ENCODE data around the gene GLYR1. TPM values are rescaled to one million over a fixed set of nuclear protein-coding genes. Genes with fewer than 3 reads are reported as not detected.

Gene GLYR1
- total RNA-seq, 4 donors from 2014 or later = 81.8 to 111 (median 98.8) TPM

- WGBS = 85% methylated on average over 3 of the region's 3 CpGs
- peaks cover 0 to 4% (median 0%) of the 10 kb centered on the region in 4 donors for H3K4me1 ChIP-seq
- no peak for TF ChIP-seq EP300 (IDR thresholded peaks at IDR 0.05)
- TF ChIP-seq POLR2AphosphoS5 (IDR thresholded peaks at IDR 0.05) = no peak
- TF ChIP-seq, protein P1, sequence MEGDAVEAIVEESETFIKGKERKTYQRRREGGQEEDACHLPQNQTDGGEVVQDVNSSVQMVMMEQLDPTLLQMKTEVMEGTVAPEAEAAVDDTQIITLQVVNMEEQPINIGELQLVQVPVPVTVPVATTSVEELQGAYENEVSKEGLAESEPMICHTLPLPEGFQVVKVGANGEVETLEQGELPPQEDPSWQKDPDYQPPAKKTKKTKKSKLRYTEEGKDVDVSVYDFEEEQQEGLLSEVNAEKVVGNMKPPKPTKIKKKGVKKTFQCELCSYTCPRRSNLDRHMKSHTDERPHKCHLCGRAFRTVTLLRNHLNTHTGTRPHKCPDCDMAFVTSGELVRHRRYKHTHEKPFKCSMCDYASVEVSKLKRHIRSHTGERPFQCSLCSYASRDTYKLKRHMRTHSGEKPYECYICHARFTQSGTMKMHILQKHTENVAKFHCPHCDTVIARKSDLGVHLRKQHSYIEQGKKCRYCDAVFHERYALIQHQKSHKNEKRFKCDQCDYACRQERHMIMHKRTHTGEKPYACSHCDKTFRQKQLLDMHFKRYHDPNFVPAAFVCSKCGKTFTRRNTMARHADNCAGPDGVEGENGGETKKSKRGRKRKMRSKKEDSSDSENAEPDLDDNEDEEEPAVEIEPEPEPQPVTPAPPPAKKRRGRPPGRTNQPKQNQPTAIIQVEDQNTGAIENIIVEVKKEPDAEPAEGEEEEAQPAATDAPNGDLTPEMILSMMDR (IDR thresholded peaks at IDR 0.05) = no peak
- no peak for TF ChIP-seq POLR2A (IDR thresholded peaks at IDR 0.05; ENCODE audit: low read depth)
- H3K27ac ChIP-seq (replicated peaks in 1 of 4) = no peak overlapping the region
- intact Hi-C loops (cut with DNase I) = no loop called here
- no peak for DNase-seq (ENCODE audit: extremely low spot score)
- no peaks in the 10 kb centered on the region for H3K27me3 ChIP-seq
- peaks cover 82 to 99% (median 98%) of the 10 kb centered on the region in 4 donors for H3K36me3 ChIP-seq
- H3K9me3 ChIP-seq = no peaks in the 10 kb centered on the region
- H3K4me3 ChIP-seq = no peak overlapping the region
Observed at GRCh38 chr16:4873091-4873490, 26.0 kb upstream of the GLYR1 start.

- Histone ChIP-seq H3K4me3 (no peak overlapping the region), H3K9me3 (no peaks in the 10 kb centered on the region), H3K36me3 (peaks cover 63 to 84% (median 78%) of the 10 kb centered on the region in 4 donors), H3K27me3 (no peaks in the 10 kb centered on the region), H3K27ac (replicated peaks in 1 of 4) (no peak overlapping the region), H3K4me1 (peaks cover 0 to 7% (median 0%) of the 10 kb centered on the region in 4 donors)
- intact Hi-C loops (cut with DNase I) = no loop called here
- no peak for TF ChIP-seq POLR2AphosphoS5 (IDR thresholded peaks at IDR 0.05)
- TF ChIP-seq POLR2A (IDR thresholded peaks at IDR 0.05; ENCODE audit: low read depth) = no peak
- TF ChIP-seq, protein P1 (IDR thresholded peaks at IDR 0.05) = no peak
- TF ChIP-seq EP300 (IDR thresholded peaks at IDR 0.05) = no peak
- no peak for DNase-seq (ENCODE audit: extremely low spot score)
- 80% methylated on average over 4 of the region's 4 CpGs for WGBS
Observed at GRCh38 chr16:4871071-4871470, 24.0 kb upstream of the GLYR1 start.

DNA sequence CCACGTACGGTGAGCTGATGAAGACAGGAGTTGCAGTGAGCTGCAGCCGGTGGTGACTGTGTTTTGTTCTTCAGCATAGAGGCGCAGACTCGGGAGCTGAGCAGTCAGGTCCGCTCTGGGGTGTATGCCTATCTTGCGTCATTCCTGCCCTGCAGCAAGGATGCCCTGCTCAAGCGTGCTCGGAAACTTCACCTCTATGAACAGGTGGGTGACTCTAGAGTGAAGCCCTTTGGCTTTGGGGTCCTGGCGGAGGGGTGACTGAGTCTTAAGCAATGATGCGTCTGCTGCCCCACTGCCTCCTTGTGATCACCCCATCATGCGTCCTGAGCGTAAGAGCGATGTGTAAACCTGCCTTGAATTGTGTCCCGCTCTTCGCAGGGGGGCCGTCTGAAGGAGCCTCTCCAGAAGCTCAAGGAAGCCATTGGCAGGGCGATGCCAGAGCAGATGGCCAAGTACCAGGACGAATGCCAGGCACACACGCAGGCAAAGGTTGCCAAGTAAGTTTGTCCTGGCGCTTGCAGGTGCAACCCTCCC lies 23.1 kb upstream of the GLYR1 start:
- Histone ChIP-seq H3K4me3 (no peak overlapping the region), H3K27ac (replicated peaks in 1 of 4) (no peak overlapping the region), H3K27me3 (no peaks in the 10 kb centered on the region), H3K4me1 (peaks cover 0 to 15% (median 0%) of the 10 kb centered on the region in 4 donors), H3K9me3 (no peaks in the 10 kb centered on the region), H3K36me3 (peaks cover 56 to 75% (median 69%) of the 10 kb centered on the region in 4 donors)
- intact Hi-C loops (cut with DNase I) = no loop called here
- DNase-seq (ENCODE audit: extremely low spot score) = no peak
- 95% methylated on average over 14 of the region's 21 CpGs for WGBS
- no peak for TF ChIP-seq EP300 (IDR thresholded peaks at IDR 0.05)
- TF ChIP-seq POLR2A (IDR thresholded peaks at IDR 0.05; ENCODE audit: low read depth) = no peak
- TF ChIP-seq POLR2AphosphoS5 (IDR thresholded peaks at IDR 0.05) = no peak
- TF ChIP-seq, protein P1 (IDR thresholded peaks at IDR 0.05) = no peak

- H3K4me3 ChIP-seq = no peak overlapping the region
- H3K27me3 ChIP-seq = no peaks in the 10 kb centered on the region
- TF ChIP-seq POLR2AphosphoS5 (IDR thresholded peaks at IDR 0.05) (no peak), EP300 (IDR thresholded peaks at IDR 0.05) (no peak), POLR2A (IDR thresholded peaks at IDR 0.05; ENCODE audit: low read depth) (no peak)
- TF ChIP-seq, protein P1 (IDR thresholded peaks at IDR 0.05) = no peak
- DNase-seq (ENCODE audit: extremely low spot score) = no peak
- 89% methylated on average over 13 of the region's 13 CpGs for WGBS
- no peaks in the 10 kb centered on the region for H3K9me3 ChIP-seq
- intact Hi-C loops (cut with DNase I) = no loop called here
- H3K27ac ChIP-seq (replicated peaks in 1 of 4) = no peak overlapping the region
- peaks cover 0 to 15% (median under 1%) of the 10 kb centered on the region in 4 donors for H3K4me1 ChIP-seq
- peaks cover 47 to 66% (median 61%) of the 10 kb centered on the region in 4 donors for H3K36me3 ChIP-seq
Observed at GRCh38 chr16:4869147-4869805, 22.2 kb upstream of the GLYR1 start.

Data from esophagus muscularis mucosa (tissue), 4 donors.